Measurements from ENCODE around the gene SUPV3L1.

SUPV3L1 gene

DNA sequence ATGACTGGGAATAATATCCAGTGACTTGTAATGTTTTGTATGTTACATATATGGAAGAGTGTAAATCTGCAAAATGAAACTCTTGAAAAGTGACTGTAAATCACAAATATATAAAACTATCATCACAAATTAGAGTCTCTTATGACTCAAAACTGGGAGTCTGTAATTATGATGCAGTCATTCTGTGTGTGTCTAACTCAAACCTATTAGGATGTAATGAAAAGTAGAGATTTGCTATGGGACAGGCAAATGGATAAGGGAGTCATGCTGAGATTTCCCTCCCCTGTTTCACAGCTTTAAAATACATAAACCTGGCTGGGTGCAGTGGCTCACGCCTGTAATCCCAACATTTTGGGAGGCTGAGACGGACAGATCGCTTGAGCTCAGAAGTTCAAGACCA is 31.5 kb downstream of the SUPV3L1 start:
- H3K27me3 ChIP-seq (ENCODE audit: control insufficient read depth, low read length) = peaks cover 17% of the 10 kb centered on the region
- H3K4me2 ChIP-seq (ENCODE audit: low read length) = no peak overlapping the region
- H3K27ac ChIP-seq (ENCODE audit: low read depth, low read length) = no peak overlapping the region
- H3K4me3 ChIP-seq (ENCODE audit: low read length) = no peak overlapping the region
- H3K79me2 ChIP-seq (ENCODE audit: control insufficient read depth, low read length) = no peaks in the 10 kb centered on the region
- H4K20me1 ChIP-seq (ENCODE audit: control insufficient read depth, insufficient read depth, low read depth, low read length) = no peaks in the 10 kb centered on the region
- TF ChIP-seq, protein P1, sequence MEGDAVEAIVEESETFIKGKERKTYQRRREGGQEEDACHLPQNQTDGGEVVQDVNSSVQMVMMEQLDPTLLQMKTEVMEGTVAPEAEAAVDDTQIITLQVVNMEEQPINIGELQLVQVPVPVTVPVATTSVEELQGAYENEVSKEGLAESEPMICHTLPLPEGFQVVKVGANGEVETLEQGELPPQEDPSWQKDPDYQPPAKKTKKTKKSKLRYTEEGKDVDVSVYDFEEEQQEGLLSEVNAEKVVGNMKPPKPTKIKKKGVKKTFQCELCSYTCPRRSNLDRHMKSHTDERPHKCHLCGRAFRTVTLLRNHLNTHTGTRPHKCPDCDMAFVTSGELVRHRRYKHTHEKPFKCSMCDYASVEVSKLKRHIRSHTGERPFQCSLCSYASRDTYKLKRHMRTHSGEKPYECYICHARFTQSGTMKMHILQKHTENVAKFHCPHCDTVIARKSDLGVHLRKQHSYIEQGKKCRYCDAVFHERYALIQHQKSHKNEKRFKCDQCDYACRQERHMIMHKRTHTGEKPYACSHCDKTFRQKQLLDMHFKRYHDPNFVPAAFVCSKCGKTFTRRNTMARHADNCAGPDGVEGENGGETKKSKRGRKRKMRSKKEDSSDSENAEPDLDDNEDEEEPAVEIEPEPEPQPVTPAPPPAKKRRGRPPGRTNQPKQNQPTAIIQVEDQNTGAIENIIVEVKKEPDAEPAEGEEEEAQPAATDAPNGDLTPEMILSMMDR (IDR thresholded peaks at IDR 0.05; ENCODE audit: low read depth, low read length, poor library complexity, severe bottlenecking) = no peak
- no peak for TF ChIP-seq EZH2phosphoT487 (IDR thresholded peaks at IDR 0.05; ENCODE audit: borderline replicate concordance, low read length)
- H3K4me1 ChIP-seq (ENCODE audit: control insufficient read depth, low read length) = no peaks in the 10 kb centered on the region
- peaks cover 23% of the 10 kb centered on the region for H3K36me3 ChIP-seq (ENCODE audit: control insufficient read depth, low read length)
- no peaks in the 10 kb centered on the region for H3K9me2 ChIP-seq (replicated peaks; ENCODE audit: control insufficient read depth, low read length)
- no peaks in the 10 kb centered on the region for H3K9me3 ChIP-seq (ENCODE audit: control insufficient read depth, insufficient read depth, low read length)
- H3F3A ChIP-seq (ENCODE audit: control insufficient read depth, insufficient read depth) = no peaks in the 10 kb centered on the region

DNA sequence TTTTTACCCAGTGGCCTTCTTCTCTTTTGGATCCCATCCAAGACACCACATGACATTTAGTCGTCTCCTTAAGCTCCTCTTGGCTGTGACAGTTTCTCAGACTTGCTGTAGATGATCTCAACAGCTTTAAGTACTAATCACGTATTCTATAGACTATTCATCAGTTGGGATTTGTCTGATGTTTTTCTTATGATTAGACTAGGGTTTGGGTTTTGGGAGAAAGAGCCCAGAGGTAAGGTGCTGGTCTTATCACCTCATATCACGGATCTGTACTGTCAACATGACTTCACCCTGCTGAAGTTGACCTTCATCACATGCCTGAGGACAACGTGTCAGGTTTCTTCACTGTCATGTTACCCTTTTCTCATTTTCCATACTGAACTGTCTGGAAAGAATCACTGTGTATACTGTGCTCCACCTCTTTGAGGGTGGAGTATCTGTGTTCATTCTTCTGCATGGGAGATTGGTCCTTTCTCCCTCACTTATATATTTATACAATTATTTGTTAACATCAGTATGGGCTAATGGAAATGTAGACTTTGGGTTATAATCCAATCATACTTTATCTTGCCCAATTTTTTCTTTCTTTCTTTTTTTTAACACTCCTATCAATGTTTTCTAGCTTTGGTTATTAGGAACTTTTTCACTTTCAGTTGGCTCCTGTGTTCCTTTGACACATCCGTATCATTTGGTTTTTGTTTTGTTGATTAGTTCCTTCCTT is 33.7 kb downstream of the SUPV3L1 start:
- H3K27ac ChIP-seq (ENCODE audit: low read depth, low read length) = no peak overlapping the region
- H3K36me3 ChIP-seq (ENCODE audit: control insufficient read depth, low read length) = peaks cover 3% of the 10 kb centered on the region
- H3K9me3 ChIP-seq (ENCODE audit: control insufficient read depth, insufficient read depth, low read length) = no peaks in the 10 kb centered on the region
- H4K20me1 ChIP-seq (ENCODE audit: control insufficient read depth, insufficient read depth, low read depth, low read length) = no peaks in the 10 kb centered on the region
- H3K79me2 ChIP-seq (ENCODE audit: control insufficient read depth, low read length) = no peaks in the 10 kb centered on the region
- H3K4me2 ChIP-seq (ENCODE audit: low read length) = no peak overlapping the region
- H3K27me3 ChIP-seq (ENCODE audit: control insufficient read depth, low read length) = peaks cover 23% of the 10 kb centered on the region
- H3K9me2 ChIP-seq (replicated peaks; ENCODE audit: control insufficient read depth, low read length) = no peaks in the 10 kb centered on the region
- no peak for TF ChIP-seq EZH2phosphoT487 (IDR thresholded peaks at IDR 0.05; ENCODE audit: borderline replicate concordance, low read length)
- TF ChIP-seq, protein P1 (IDR thresholded peaks at IDR 0.05; ENCODE audit: low read depth, low read length, poor library complexity, severe bottlenecking) = no peak
- no peaks in the 10 kb centered on the region for H3K4me1 ChIP-seq (ENCODE audit: control insufficient read depth, low read length)
- no peak overlapping the region for H3K4me3 ChIP-seq (ENCODE audit: low read length)
- H3F3A ChIP-seq (ENCODE audit: control insufficient read depth, insufficient read depth) = no peaks in the 10 kb centered on the region

DNA sequence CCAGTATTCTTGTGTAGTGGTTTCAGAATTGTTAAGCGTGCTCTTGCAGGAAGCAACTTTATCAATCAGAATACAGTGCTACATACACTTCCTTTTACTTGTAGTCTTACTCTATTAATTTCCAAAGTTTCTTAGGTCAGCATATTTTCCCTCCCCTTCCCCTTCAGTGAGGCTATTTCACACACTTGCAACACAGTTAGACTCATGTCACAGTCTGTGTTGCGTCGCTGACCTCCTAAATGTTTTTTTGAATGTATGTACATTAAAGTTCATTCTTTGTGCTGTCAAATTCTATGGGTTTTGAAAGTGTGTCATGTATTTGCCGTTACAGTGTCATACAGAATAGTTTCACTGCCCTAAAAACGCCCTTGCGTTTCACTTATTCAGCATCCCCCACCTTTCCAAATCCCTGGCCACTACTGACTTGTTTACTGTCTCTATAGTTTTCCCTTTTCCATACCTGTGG is 34.7 kb downstream of the SUPV3L1 start:
- TF ChIP-seq, protein P1 (IDR thresholded peaks at IDR 0.05; ENCODE audit: low read depth, low read length, poor library complexity, severe bottlenecking) = no peak
- TF ChIP-seq EZH2phosphoT487 (IDR thresholded peaks at IDR 0.05; ENCODE audit: borderline replicate concordance, low read length) = no peak
- Histone ChIP-seq H3K36me3 (ENCODE audit: control insufficient read depth, low read length) (no peaks in the 10 kb centered on the region), H3K79me2 (ENCODE audit: control insufficient read depth, low read length) (no peaks in the 10 kb centered on the region), H3K9me3 (ENCODE audit: control insufficient read depth, insufficient read depth, low read length) (no peaks in the 10 kb centered on the region), H3F3A (ENCODE audit: control insufficient read depth, insufficient read depth) (no peaks in the 10 kb centered on the region), H3K4me1 (ENCODE audit: control insufficient read depth, low read length) (no peaks in the 10 kb centered on the region), H3K4me3 (ENCODE audit: low read length) (no peak overlapping the region), H3K27ac (ENCODE audit: low read depth, low read length) (no peak overlapping the region), H3K27me3 (ENCODE audit: control insufficient read depth, low read length) (peaks cover 23% of the 10 kb centered on the region), H3K4me2 (ENCODE audit: low read length) (no peak overlapping the region), H3K9me2 (replicated peaks; ENCODE audit: control insufficient read depth, low read length) (no peaks in the 10 kb centered on the region), H4K20me1 (ENCODE audit: control insufficient read depth, insufficient read depth, low read depth, low read length) (no peaks in the 10 kb centered on the region)
